Measurements from ENCODE around the gene ANKRD39.

The ANKRD39 gene

DNA sequence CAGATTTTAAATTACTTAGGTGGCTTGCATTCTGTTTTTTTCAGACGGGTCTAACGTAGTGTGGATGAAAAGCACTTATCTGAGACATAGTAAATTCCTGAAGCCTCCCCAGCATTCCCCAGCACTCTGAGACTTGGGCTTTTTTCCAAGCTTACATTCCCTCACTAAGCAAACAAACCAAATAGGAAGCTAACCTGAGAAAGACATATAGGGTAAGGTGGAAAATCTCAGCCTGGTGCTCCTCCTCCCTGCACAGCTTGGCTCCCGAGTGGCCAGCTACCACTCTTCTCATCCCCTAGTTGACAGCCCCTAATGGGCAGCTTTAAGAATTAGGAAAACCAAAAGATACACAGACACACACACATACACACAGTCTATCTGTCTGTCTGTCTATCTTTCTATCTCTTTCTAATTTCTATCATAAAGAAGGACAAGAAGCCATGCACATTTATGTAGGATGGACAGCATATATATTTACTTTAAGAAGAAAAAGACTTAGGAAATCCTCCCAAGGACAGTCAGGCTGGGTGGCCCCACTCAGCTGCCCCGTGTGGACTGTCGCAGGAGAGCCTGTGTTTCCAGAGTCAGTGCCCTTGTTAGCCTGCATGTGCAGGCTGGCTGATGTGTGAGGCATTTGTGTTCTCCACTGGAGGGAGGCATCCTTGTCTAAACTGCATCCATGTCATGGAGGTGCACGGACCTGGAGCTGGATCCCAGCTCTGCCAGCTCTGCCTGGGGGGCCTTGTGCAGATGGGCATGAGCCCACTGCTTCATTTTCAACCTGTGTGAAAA, 33.5 kb downstream of the ANKRD39 start:
- DNase-seq = no peak

DNA sequence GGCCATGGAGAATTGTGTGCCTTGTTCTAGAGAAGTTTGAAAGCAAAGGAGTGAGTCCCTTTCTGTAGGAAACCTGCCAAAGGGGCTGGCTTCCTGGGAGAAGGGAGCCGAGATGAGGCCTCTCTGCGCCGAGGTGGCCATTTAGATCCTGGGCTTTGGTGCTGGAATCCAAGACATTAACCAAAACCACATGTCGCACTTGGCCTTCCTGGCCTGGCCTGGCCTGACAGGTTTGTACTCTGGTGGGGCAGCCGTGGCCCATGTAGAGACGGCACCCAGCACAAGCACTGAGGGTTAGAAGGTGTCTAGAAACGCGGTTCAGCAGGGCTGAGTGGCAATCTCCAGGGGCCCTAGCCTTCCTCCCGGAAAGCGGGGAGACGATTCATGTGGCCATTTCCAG, 34.6 kb downstream of the ANKRD39 start:
- DNase-seq = no peak

GRCh38 chr2:96822786-96823185, 35.0 kb downstream of the ANKRD39 start:
- no peak for DNase-seq

DNA sequence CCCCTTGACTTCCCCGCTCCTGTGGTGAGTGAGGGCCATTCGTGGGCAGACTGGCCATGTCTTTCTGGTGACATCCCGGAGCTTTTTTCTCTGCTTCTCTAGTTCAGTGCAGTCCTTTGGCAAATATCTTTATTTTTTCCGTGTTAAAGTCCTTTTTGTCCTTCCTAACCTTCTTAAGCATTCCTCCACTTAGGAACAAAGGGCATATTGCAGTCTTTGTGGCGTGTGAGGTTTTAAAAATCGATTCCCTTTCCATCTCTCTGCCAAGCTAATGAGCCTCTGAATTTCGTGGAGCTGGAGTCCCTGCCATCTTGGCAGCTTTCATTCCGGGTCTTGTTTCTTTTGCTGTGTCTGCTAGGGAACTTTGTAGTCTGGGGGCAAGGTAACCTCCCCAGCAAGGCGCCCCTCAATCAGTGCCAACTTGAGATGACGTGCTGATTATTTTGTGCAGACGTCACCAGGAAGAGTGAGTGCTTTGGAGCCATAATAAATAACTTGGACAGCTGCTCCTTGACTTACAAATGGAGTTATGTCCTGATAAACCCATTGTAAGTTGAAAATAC, 36.6 kb downstream of the ANKRD39 start:
- DNase-seq = no peak

DNA sequence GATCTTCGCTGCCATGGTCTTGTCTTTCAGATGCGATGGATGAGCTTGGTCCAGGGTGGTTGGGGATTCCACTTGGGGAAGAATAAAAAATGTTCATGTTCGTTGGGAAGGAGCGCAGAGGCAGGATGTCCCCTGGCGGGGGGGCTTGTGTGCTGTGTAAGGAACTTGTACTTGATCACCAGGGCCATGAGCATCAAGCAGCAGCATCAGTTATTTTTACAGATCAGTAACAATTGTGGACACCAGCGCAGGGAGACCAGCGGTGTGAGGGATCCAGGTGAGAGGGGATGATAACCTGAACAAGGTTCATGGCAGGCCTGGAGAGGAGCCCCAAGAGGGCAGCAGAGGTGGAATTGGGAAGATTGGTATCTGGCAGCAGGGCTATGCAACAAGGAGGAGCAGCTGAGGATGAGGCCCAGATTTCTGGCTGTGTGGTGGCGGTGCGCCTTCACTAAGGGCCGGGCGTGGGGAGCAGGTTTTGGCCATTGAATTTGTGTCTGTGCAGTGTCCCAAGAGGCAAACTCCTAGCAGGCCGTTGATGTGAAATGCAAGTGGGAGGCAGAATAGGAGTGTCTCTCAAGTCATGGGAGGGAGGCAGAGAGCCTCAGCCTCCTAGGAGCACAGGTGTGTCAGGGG, 37.8 kb downstream of the ANKRD39 start:
- DNase-seq = no peak

- no peak for DNase-seq
These were observed 38.5 kb downstream of the ANKRD39 start for GRCh38 chr2:96819128-96819875.

DNA sequence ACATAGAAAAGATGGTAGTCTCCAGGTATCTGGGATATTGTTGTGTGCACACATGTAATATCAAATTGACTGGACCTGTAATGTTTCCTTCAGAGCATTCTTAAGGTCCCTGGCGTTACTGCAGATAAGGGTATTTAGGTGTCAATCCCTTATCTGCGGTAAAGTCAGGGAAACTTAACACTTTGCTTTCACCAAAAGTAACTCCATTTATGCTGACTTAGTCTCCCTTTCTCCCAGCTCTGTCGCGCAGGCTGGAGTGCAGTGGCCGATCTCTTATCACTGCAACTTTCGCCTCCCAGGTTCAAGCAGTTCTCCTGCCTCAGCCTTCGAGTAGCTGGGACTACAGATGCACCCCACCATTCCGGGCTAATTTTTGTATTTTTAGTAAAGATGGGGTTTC, 39.9 kb downstream of the ANKRD39 start:
- no peak for DNase-seq

DNA sequence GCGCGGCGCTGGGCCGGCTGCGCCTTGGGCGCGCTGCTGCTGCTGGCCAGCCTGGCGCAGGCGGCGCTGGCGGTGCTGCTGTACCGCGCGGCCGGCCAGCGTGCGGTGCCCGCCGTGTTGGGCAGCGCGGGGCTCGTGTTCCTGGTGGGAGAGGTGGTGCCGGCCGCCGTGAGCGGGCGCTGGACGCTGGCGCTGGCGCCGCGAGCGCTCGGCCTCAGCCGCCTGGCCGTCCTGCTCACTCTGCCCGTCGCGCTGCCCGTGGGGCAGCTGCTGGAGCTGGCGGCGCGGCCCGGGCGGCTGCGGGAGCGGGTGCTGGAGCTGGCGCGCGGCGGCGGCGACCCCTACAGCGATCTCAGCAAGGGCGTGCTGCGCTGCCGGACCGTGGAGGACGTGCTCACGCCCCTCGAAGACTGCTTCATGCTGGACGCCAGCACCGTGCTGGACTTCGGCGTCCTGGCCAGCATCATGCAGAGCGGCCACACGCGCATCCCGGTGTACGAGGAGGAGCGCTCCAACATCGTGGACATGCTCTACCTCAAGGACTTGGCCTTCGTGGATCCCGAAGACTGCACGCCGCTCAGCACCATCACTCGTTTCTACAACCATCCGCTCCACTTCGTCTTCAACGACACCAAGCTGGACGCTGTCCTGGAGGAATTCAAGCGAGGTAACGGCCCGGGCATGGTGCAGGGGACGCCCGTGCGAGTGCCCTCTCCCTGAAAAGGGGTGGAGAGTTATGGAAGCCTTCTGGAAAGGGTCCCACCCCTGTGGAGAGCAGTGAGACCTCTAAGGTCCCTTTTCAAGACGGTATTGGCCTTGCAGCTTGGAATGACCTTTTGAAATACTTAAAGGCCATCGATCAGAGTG, 40.7 kb downstream of the ANKRD39 start:
- DNase-seq = no peak

GRCh38 chr2:96816127-96816835, 41.5 kb downstream of the ANKRD39 start, which contains the start of gene CNNM3:
Gene CNNM3, plus strand, starts transcription at chr2:96816268. Its CDS starts 10 bp downstream, at chr2:96816278.
- peak; percentile 97 for DNase-seq

DNA sequence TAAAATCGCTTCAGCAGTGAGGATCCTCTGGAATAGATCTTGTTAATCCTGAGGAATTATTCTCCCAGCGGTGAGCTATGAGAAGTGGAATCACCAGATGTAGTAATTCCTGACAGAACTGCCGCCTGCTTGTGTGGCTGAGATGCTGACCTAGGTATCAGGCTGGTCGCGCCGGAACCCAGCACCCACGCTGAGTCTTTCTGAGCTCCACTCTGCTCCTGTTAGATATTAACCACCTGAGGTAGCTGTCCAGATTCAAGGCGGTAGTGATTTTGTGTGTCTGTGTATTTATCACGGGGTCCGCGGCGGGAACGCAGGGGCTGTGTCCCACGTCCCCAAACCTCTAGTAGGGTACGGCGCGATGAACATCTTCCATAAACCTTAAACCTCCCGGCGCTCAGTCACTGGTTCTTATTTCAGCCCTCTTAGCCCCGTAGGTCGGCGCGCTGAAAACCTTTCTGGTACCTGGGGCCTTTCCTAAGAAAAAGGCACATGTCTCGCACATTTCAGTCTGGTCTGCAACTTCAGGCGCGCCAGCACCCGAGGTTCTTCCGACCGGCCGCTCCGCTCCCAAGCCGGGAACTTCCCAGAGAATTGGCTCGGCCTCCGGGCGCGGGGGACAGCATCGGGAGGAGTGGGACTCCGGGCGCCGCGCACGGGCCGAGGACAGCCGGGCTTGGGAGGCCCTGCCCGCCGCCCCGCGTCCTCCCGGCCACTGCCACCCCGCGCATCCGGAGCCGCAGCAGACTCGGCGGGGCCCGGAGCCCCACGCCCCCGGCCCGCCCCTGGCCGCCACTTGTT, 42.3 kb downstream of the ANKRD39 start:
- peak; percentile 30 to 55 for DNase-seq

DNA sequence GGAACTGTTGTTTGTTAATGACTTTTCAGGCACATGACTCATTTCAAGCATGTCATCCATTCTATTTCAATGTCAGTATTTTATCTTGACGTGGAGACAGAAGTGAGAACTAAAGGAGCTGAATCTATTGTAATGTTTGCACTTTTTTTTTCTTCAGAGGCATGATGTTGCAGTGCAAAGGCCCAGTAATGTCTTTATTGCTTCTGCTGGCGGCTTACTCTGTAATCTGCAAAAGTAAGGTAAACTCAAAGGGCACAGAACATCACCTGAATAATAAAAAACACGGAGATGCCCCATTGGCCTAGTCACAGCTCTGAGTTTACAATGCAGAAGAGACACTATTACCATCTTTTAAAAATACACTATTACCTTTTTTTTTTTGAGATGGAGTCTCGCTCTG, 44.2 kb downstream of the ANKRD39 start:
- DNase-seq = no peak

- DNase-seq = no peak
These were observed 45.9 kb downstream of the ANKRD39 start for GRCh38 chr2:96811917-96812316.

DNA sequence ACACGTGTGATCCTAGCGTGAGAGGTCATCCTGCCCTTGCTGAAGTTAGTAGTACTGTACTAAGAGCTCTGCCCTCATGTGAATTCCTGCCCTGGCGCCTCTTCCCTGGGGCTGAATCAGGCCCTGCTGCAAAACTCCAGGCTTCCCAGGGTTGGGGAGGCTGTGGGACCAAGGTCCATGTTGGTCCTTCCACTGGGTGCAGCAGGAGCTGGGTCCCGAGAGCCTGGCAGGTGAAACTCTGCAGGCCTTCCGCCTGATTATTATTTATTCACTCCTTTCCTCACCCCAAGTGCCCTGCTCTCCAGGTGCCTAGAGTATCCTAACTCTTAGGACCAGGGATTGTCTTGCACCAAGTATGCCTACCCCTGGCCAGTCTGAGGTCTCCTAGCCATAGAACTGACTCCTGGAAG, 47.0 kb downstream of the ANKRD39 start:
- DNase-seq = no peak

GRCh38 chr2:96809951-96810782, 47.6 kb downstream of the ANKRD39 start:
- no peak for DNase-seq

GRCh38 chr2:96809216-96809882, 48.5 kb downstream of the ANKRD39 start:
- DNase-seq = no peak

DNA sequence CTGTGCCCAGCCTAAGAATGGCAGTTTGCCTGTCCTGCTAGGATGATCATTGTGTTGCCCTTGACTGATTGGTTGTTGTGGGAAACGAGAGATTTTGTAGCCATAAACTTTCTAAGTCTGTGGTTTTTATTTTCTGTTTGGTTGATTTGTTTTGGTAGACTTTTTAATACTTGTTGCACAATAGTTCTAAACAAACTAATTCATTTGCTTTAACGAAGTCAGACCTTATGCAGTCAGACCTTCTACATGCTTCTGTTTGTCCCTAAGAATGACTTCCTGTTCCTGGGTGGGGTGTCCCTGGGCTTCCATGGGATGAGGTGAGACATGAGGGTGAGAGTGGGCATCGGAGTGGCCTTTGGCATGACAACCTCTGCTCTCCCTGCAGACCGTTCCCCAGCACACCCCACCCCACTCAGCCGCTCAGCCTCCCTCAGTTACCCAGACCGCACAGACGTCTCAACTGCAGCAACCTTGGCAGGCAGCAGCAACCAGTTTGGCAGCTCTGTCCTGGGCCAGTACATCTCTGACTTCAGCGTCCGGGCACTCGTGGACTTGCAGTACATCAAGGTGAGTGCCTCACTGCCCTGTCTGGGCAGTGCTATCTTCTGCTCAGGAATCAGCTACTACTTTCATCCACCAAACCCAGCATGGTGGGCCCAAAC, 49.5 kb downstream of the ANKRD39 start:
- no peak for DNase-seq

- no peak for DNase-seq
These were observed 50.7 kb downstream of the ANKRD39 start for GRCh38 chr2:96807127-96807471.

DNA sequence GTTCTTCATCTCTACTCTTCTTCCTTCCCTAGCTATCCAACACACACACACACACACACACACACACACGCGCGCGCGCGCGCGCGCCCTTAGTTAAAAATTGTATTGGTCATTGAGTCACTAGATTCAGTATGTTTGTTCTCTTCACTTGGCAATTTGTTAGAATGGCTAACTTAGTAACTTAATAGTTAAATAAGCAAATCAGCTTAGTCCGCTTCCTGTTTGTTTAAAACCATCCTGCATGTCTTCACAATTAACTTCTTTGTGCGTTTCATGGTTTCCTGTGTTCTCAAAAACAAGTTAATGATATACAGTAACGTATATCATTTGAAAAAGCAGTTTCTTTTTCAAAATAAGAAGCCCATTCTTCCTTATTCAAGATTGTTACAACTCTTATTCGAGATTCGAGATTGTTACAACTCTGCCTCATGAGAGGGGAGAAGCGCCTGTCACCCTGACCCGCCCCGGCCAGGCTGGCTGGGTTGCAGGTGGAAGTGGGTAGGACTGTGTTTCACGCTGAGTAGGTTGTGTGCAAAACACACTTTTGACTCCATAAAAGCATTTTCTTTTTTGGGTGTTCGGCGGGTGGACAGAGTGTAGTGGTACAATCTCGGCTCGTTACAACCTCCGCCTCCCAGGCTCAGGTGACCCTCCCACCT, 51.2 kb downstream of the ANKRD39 start:
- peak in 1 of 2 experiments; percentile 22 for DNase-seq

All from activated CD4-positive, alpha-beta T cell treated with anti-CD3 and anti-CD28 coated beads, Interleukin-2, amount 50 U/mL, for 48 hours (primary cell).